ENCODE results near the gene ELOVL1. TPM values are rescaled to one million over a fixed set of nuclear protein-coding genes. Genes with fewer than 3 reads are reported as not detected.
A peak's percentile ranks its signal among the peaks of the same experiment; 100 is the strongest.

ELOVL1 gene
- total and polyA plus RNA-seq, 2 of the 13 experiments (the other 11 are each of a cell fraction or from before 2014, with no cell fraction given): 55.2 to 77.4 TPM

DNA sequence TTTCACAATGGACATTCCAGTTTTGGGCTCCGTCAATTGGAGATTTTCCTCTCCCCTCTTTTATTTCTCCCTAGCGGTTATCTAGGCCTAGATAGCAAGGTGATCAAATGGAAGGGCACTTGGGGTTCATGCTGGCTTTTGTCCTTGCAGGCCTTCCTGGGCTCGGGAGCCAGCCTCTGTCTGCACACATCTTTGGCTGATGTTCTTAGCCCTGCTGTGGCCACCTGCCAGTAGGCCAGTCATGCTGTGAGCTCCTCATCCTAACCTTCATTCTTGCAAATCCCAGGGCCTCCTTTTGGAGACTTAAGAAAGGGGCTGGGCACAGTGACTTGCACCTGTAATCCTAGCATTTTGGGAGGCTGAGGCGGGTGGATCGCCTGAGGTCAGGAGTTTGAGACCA lies 53.6 kb downstream of the ELOVL1 start:
- H3K27me3 ChIP-seq (ENCODE audit: control insufficient read depth in 1 of 2, insufficient read depth in 2 of 2, low read length in 2 of 2): peaks cover 7 to 43% of the 10 kb centered on the region in 2 experiments
- no peak overlapping the region for H3K4me2 ChIP-seq (ENCODE audit: low read depth, low read length)
- BruUV-seq (replicated peaks): no TSS peak
- DNase-seq (ENCODE audit: low spot score) (no peak), FAIRE-seq (no peak), ATAC-seq (no peak)
- no peaks in the 10 kb centered on the region for H3K9me3 ChIP-seq (ENCODE audit: low read length)
- H3K4me3 ChIP-seq (replicated peaks in 1 of 3; ENCODE audit: insufficient read depth in 1 of 3, low read depth in 2 of 3, low read length in 3 of 3): no peak overlapping the region
- no peak overlapping the region for H2AFZ ChIP-seq (ENCODE audit: low read length)
- ChIA-PET POLR2A (no interaction called here), CTCF (ENCODE audit: low intra/inter-chr PET ratio, low total read pairs) (no interaction called here)
- H3K36me3 ChIP-seq (replicated peaks in 1 of 2; ENCODE audit: control insufficient read depth in 1 of 2, insufficient read depth in 2 of 2, low read length in 2 of 2): no peaks in the 10 kb centered on the region
- no peaks in the 10 kb centered on the region for H3K79me2 ChIP-seq (ENCODE audit: insufficient read depth, low read length)
- H3K9ac ChIP-seq (ENCODE audit: insufficient read depth, low read depth, low read length): no peak overlapping the region
- peaks cover 31% of the 10 kb centered on the region for H3K4me1 ChIP-seq (ENCODE audit: insufficient read depth, low read length)
- no peak overlapping the region for H3K27ac ChIP-seq (ENCODE audit: extremely low read length, insufficient read depth, low read length)
- H4K20me1 ChIP-seq (ENCODE audit: insufficient read depth, low read length): no peaks in the 10 kb centered on the region
- TF ChIP-seq ZNF7 (CRISPR knock-in tag; IDR thresholded peaks at IDR 0.05): peak; percentile 93
- no peak for TF ChIP-seq RBFOX2 (IDR thresholded peaks at IDR 0.05; ENCODE audit: low read depth, low read length)
- TF ChIP-seq ZBTB8A (CRISPR knock-in tag; IDR thresholded peaks at IDR 0.05; ENCODE audit: borderline replicate concordance, low read depth): no peak
- 42% methylated on average over 5 of the region's 5 CpGs for WGBS (ENCODE audit: low lambda C conversion rate)
- intact Hi-C loops (cut with micrococcal nuclease; ENCODE audit: unreplicated experiment): no loop called here
- in situ Hi-C loops (cut with HindIII; ENCODE audit: extremely low pct_ligation_motif_present, low pct_unique_long_range_greater_than_20kb): no loop called here

DNA sequence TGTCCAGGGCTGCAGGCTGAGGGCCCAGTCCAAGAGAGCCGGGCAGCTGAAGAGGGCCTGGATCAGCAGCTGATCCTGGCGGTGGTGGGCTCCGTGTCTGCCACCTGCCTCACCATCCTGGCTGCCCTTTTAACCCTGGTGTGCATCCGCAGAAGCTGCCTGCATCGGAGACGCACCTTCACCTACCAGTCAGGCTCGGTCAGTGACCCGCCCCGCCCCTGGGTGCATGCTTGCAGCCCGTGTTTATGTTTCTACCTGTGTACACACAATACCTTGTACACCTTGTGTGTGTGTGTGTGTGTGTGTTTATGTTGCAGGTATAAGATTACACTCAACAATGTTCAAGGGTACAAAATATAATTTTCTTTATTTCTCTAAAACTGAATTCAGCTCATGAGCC lies 54.0 kb downstream of the ELOVL1 start:
- Histone ChIP-seq H3K27me3 (ENCODE audit: control insufficient read depth in 1 of 2, insufficient read depth in 2 of 2, low read length in 2 of 2) (peaks cover 7 to 47% of the 10 kb centered on the region in 2 experiments), H3K27ac (ENCODE audit: extremely low read length, insufficient read depth, low read length) (no peak overlapping the region), H4K20me1 (ENCODE audit: insufficient read depth, low read length) (no peaks in the 10 kb centered on the region), H3K9ac (ENCODE audit: insufficient read depth, low read depth, low read length) (no peak overlapping the region), H3K9me3 (ENCODE audit: low read length) (no peaks in the 10 kb centered on the region), H3K4me2 (ENCODE audit: low read depth, low read length) (peak overlapping the region; percentile 27; the same call in 1 of the 2 replicates), H3K4me1 (ENCODE audit: insufficient read depth, low read length) (peaks cover 31% of the 10 kb centered on the region), H3K36me3 (replicated peaks in 1 of 2; ENCODE audit: control insufficient read depth in 1 of 2, insufficient read depth in 2 of 2, low read length in 2 of 2) (no peaks in the 10 kb centered on the region), H3K79me2 (ENCODE audit: insufficient read depth, low read length) (no peaks in the 10 kb centered on the region), H2AFZ (ENCODE audit: low read length) (no peak overlapping the region), H3K4me3 (replicated peaks in 1 of 3; ENCODE audit: insufficient read depth in 1 of 3, low read depth in 2 of 3, low read length in 3 of 3) (no peak overlapping the region)
- ChIA-PET CTCF (ENCODE audit: low intra/inter-chr PET ratio, low total read pairs) (no interaction called here), POLR2A (no interaction called here)
- 20% methylated on average over 2 of the region's 10 CpGs for WGBS (ENCODE audit: low lambda C conversion rate)
- DNase-seq (ENCODE audit: low spot score) (no peak), ATAC-seq (peak; percentile 25), FAIRE-seq (no peak)
- no TSS peak for BruUV-seq (replicated peaks)
- intact Hi-C loops (cut with micrococcal nuclease; ENCODE audit: unreplicated experiment) (no loop called here), in situ Hi-C loops (cut with HindIII; ENCODE audit: extremely low pct_ligation_motif_present, low pct_unique_long_range_greater_than_20kb) (no loop called here)
- TF ChIP-seq, protein P1, sequence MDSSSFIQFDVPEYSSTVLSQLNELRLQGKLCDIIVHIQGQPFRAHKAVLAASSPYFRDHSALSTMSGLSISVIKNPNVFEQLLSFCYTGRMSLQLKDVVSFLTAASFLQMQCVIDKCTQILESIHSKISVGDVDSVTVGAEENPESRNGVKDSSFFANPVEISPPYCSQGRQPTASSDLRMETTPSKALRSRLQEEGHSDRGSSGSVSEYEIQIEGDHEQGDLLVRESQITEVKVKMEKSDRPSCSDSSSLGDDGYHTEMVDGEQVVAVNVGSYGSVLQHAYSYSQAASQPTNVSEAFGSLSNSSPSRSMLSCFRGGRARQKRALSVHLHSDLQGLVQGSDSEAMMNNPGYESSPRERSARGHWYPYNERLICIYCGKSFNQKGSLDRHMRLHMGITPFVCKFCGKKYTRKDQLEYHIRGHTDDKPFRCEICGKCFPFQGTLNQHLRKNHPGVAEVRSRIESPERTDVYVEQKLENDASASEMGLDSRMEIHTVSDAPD (CRISPR knock-in tag; IDR thresholded peaks at IDR 0.05): no peak
- TF ChIP-seq PAX8 (CRISPR knock-in tag; IDR thresholded peaks at IDR 0.05; ENCODE audit: borderline replicate concordance) (no peak), ZIK1 (CRISPR knock-in tag; IDR thresholded peaks at IDR 0.05; ENCODE audit: borderline replicate concordance, low read depth) (no peak), ZNF260 (CRISPR knock-in tag; IDR thresholded peaks at IDR 0.05; ENCODE audit: borderline replicate concordance, low read depth) (no peak), THYN1 (CRISPR knock-in tag; IDR thresholded peaks at IDR 0.05; ENCODE audit: borderline replicate concordance, low read depth) (no peak), AKAP8 (CRISPR knock-in tag; IDR thresholded peaks at IDR 0.05) (no peak), YEATS4 (CRISPR knock-in tag; IDR thresholded peaks at IDR 0.05; ENCODE audit: borderline replicate concordance) (no peak), ZFAT (CRISPR knock-in tag; conservative IDR thresholded peaks at IDR 0.05) (no peak), TAF15 (IDR thresholded peaks at IDR 0.05; ENCODE audit: low read depth, low read length, poor library complexity, severe bottlenecking) (no peak), ZKSCAN8 (CRISPR knock-in tag; IDR thresholded peaks at IDR 0.05; ENCODE audit: borderline replicate concordance) (no peak), ZNF772 (CRISPR knock-in tag; IDR thresholded peaks at IDR 0.05) (no peak), ZNF557 (CRISPR knock-in tag; IDR thresholded peaks at IDR 0.05) (no peak)
- TF ChIP-seq, protein P2, sequence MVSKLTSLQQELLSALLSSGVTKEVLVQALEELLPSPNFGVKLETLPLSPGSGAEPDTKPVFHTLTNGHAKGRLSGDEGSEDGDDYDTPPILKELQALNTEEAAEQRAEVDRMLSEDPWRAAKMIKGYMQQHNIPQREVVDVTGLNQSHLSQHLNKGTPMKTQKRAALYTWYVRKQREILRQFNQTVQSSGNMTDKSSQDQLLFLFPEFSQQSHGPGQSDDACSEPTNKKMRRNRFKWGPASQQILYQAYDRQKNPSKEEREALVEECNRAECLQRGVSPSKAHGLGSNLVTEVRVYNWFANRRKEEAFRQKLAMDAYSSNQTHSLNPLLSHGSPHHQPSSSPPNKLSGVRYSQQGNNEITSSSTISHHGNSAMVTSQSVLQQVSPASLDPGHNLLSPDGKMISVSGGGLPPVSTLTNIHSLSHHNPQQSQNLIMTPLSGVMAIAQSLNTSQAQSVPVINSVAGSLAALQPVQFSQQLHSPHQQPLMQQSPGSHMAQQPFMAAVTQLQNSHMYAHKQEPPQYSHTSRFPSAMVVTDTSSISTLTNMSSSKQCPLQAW (CRISPR knock-in tag; IDR thresholded peaks at IDR 0.05): no peak
- TF ChIP-seq, protein P3, sequence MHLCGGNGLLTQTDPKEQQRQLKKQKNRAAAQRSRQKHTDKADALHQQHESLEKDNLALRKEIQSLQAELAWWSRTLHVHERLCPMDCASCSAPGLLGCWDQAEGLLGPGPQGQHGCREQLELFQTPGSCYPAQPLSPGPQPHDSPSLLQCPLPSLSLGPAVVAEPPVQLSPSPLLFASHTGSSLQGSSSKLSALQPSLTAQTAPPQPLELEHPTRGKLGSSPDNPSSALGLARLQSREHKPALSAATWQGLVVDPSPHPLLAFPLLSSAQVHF (CRISPR knock-in tag; IDR thresholded peaks at IDR 0.05): no peak
